Fibroblast of mammary gland (primary cell): Measurements from ENCODE around the gene SPHK2.
A peak's percentile ranks its signal among the peaks of the same experiment; 100 is the strongest.

Source experiments
- DNase-seq: peaks from one replicate; pipeline ENCODE4 v3.0.0-alpha.2; 2010; ENCODE audit warnings: low read depth
- H3K4me3 ChIP-seq: 2 replicates; pipeline ENCODE4 v1.5.1; 2011; ENCODE audit warnings: low read depth, mild to moderate bottlenecking, low read length, moderate library complexity; ENCODE audit not compliant: control insufficient read depth
- CTCF ChIP-seq: conservative IDR thresholded peaks from 2 replicates; pipeline ENCODE4 v1.5.1; 2011; ENCODE audit warnings: low read depth, low read length, inconsistent platforms; ENCODE audit not compliant: control insufficient read depth, insufficient read depth

SPHK2 gene

GRCh38 chr19:48618278-48618915 lies 909 bp upstream of the SPHK2 start:
- H3K4me3 ChIP-seq = peak overlapping the region; percentile 100
- no peak for DNase-seq
- TF ChIP-seq CTCF = no peak

GRCh38 chr19:48619692-48620585 lies 633 bp downstream of the SPHK2 start:
- DNase-seq = peak; percentile 53
- TF ChIP-seq CTCF = no peak
- H3K4me3 ChIP-seq = peak overlapping the region; percentile 100

GRCh38 chr19:48623556-48624066 lies 4.3 kb downstream of the SPHK2 start:
- TF ChIP-seq CTCF = no peak
- no peak for DNase-seq
- H3K4me3 ChIP-seq = peak overlapping the region; percentile 49

- DNase-seq = peak; percentile 95
- H3K4me3 ChIP-seq = peak overlapping the region; percentile 65
- TF ChIP-seq CTCF = no peak
These were observed 4.8 kb downstream of the SPHK2 start for GRCh38 chr19:48624067-48624594.

- H3K4me3 ChIP-seq = peak overlapping the region; percentile 65
- no peak for DNase-seq
- no peak for TF ChIP-seq CTCF
These were observed 5.8 kb downstream of the SPHK2 start for GRCh38 chr19:48624791-48625723.

GRCh38 chr19:48625891-48626327 lies 6.6 kb downstream of the SPHK2 start:
- H3K4me3 ChIP-seq = no peak overlapping the region
- DNase-seq = no peak
- TF ChIP-seq CTCF = no peak
